Neural progenitor cell (in vitro differentiated cells): Measurements from ENCODE around the gene RECK. TPM values are rescaled to one million over a fixed set of nuclear protein-coding genes. Genes with fewer than 3 reads are reported as not detected.
"Not testable (repeated sequence)": the region's sequence is repeated elsewhere in the genome, so short reads cannot be mapped to it uniquely, and the experiment has no call there.

Experiments
- DNase-seq: peaks from one replicate; pipeline ENCODE4 v3.0.0-alpha.2; 2016; ENCODE audit warnings: low spot score
- H2AFZ ChIP-seq: fragments of 200-600 bp; sonication (generic); replicated peaks from 2 replicates; pipeline ENCODE4 v1.6.1; 2016; ENCODE audit warnings: antibody characterized with exemption
- H3F3A ChIP-seq: fragments of 200-600 bp; sonication (generic); 2 replicates; pipeline ENCODE4 v1.6.1; 2016; ENCODE audit warnings: antibody characterized with exemption, low read depth
- H3K27ac ChIP-seq: fragments of 200-600 bp; sonication (generic); 2 replicates; pipeline ENCODE4 v1.5.1; 2016; ENCODE audit warnings: mild to moderate bottlenecking
- H3K27me3 ChIP-seq: fragments of 200-600 bp; sonication (generic); 2 replicates; pipeline ENCODE4 v1.6.1; 2016; ENCODE audit warnings: mild to moderate bottlenecking, moderate library complexity
- H3K36me3 ChIP-seq: fragments of 200-600 bp; sonication (generic); 2 replicates; pipeline ENCODE4 v1.5.1; 2016
- H3K4me1 ChIP-seq: fragments of 200-600 bp; sonication (generic); 2 replicates; pipeline ENCODE4 v1.6.1; 2016; ENCODE audit warnings: mixed run types
- H3K4me2 ChIP-seq: fragments of 200-600 bp; sonication (generic); 2 replicates; pipeline ENCODE4 v1.6.1; 2016
- H3K4me3 ChIP-seq: fragments of 200-600 bp; sonication (generic); 2 replicates; pipeline ENCODE4 v1.5.1; 2016
- H3K79me2 ChIP-seq: fragments of 200-600 bp; sonication (generic); 2 replicates; pipeline ENCODE4 v1.6.1; 2016; ENCODE audit warnings: low read depth
- H3K9ac ChIP-seq: fragments of 200-600 bp; sonication (generic); 2 replicates; pipeline ENCODE4 v1.6.1; 2016
- H3K9me3 ChIP-seq: fragments of 200-600 bp; sonication (generic); 2 replicates; pipeline ENCODE4 v1.5.1; 2016; ENCODE audit warnings: low read depth
- H4K20me1 ChIP-seq: fragments of 200-600 bp; sonication (generic); 2 replicates; pipeline ENCODE4 v1.6.1; 2016; ENCODE audit warnings: low read depth
- H3K27ac Mint-ChIP-seq: 3 replicates; pipeline ENCODE4 v1.8.0; 2021; ENCODE audit warnings: mixed read lengths
- H3K27me3 Mint-ChIP-seq: 2 replicates; pipeline ENCODE4 v1.8.0; 2022; ENCODE audit warnings: low read depth, mild to moderate bottlenecking, inconsistent platforms, moderate library complexity, mixed read lengths; ENCODE audit not compliant: insufficient read depth
- H3K36me3 Mint-ChIP-seq: 3 replicates; pipeline ENCODE4 v1.8.0; 2021; ENCODE audit warnings: mixed read lengths
- H3K4me1 Mint-ChIP-seq: 3 replicates; pipeline ENCODE4 v1.8.0; 2021; ENCODE audit warnings: mixed read lengths
- H3K4me3 Mint-ChIP-seq: 3 replicates; pipeline ENCODE4 v1.8.0; 2021; ENCODE audit warnings: mild to moderate bottlenecking, moderate library complexity, mixed read lengths
- H3K9me3 Mint-ChIP-seq: 3 replicates; pipeline ENCODE4 v1.8.0; 2020; ENCODE audit warnings: mixed read lengths
- CTCF ChIP-seq: fragments of 200-600 bp; sonication (generic); IDR thresholded peaks from 2 replicates; pipeline ENCODE4 v1.5.1; 2017; ENCODE audit warnings: antibody characterized with exemption, mild to moderate bottlenecking
- EZH2 ChIP-seq: fragments of 200-600 bp; sonication (generic); IDR thresholded peaks from 2 replicates; pipeline ENCODE4 v1.6.1; 2017; ENCODE audit warnings: antibody characterized with exemption, mild to moderate bottlenecking, moderate library complexity
- EZH2phosphoT487 ChIP-seq: fragments of 200-600 bp; sonication (generic); IDR thresholded peaks from 2 replicates; pipeline ENCODE4 v1.6.1; 2017; ENCODE audit warnings: antibody characterized with exemption
- total RNA-seq: library from RNA; depleted of rRNA; stranded (reverse); fragments of >200 nt; gene quantifications from 2 replicates; pipeline ENCODE4 v1.2.3, GENCODE V29; 2015; ENCODE audit warnings: low replicate concordance

Gene RECK
- total RNA-seq, 1 donor from 2014 or later = 11.0 TPM

- peaks cover 4% of the 10 kb centered on the region for H3K36me3 Mint-ChIP-seq
- no peak for DNase-seq
- no peak overlapping the region for H3K4me3 Mint-ChIP-seq
- Histone ChIP-seq H3K4me1 (peaks cover 13% of the 10 kb centered on the region), H2AFZ (no peak overlapping the region), H3K9me3 (no peaks in the 10 kb centered on the region), H3K79me2 (no peaks in the 10 kb centered on the region), H3F3A (peaks cover 16% of the 10 kb centered on the region), H3K27ac (no peak overlapping the region), H4K20me1 (no peaks in the 10 kb centered on the region), H3K36me3 (no peaks in the 10 kb centered on the region), H3K4me3 (no peak overlapping the region), H3K9ac (no peak overlapping the region), H3K27me3 (no peaks in the 10 kb centered on the region), H3K4me2 (no peak overlapping the region)
- no peak overlapping the region for H3K27ac Mint-ChIP-seq
- peaks cover 2% of the 10 kb centered on the region for H3K27me3 Mint-ChIP-seq
- peaks cover 42% of the 10 kb centered on the region for H3K4me1 Mint-ChIP-seq
- peaks cover 16% of the 10 kb centered on the region for H3K9me3 Mint-ChIP-seq
- TF ChIP-seq EZH2 (no peak), EZH2phosphoT487 (no peak), CTCF (no peak)
Observed at GRCh38 chr9:36158122-36158521, 121.4 kb downstream of the RECK start.

GRCh38 chr9:36158917-36159316, 122.2 kb downstream of the RECK start:
- Histone ChIP-seq H3K27ac (no peak overlapping the region), H3K36me3 (no peaks in the 10 kb centered on the region), H3K9me3 (no peaks in the 10 kb centered on the region), H3K4me1 (peaks cover 20% of the 10 kb centered on the region), H2AFZ (no peak overlapping the region), H3F3A (peaks cover 24% of the 10 kb centered on the region), H3K4me3 (no peak overlapping the region), H3K27me3 (no peaks in the 10 kb centered on the region), H3K9ac (no peak overlapping the region), H3K4me2 (no peak overlapping the region), H4K20me1 (no peaks in the 10 kb centered on the region), H3K79me2 (no peaks in the 10 kb centered on the region)
- Mint-ChIP-seq H3K27ac (no peak overlapping the region), H3K4me3 (no peak overlapping the region), H3K36me3 (peaks cover 6% of the 10 kb centered on the region), H3K9me3 (peaks cover 16% of the 10 kb centered on the region), H3K27me3 (peaks cover 7% of the 10 kb centered on the region), H3K4me1 (peaks cover 44% of the 10 kb centered on the region)
- no peak for DNase-seq
- TF ChIP-seq EZH2 = no peak

DNA sequence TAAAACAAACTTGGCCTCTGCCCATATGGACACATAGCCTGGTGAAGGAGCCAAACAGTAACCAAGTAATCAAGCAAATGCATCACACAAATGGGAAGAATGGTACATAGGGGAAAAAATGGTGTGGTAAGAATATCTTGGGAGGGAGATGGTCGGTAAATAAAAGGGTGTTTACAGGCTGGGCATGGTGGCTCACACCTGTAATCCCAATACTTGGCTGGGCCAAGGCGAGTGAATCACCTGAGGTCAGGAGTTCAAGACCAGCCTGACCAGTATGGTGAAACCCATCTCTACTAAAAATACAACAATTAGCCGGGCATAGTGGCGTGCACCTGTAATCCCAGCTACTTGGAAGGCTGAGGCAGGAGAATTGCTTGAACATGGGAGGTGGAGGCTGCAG, 122.8 kb downstream of the RECK start:
- not testable (repeated sequence) for H3K4me2 ChIP-seq

GRCh38 chr9:36160126-36160525, 123.4 kb downstream of the RECK start:
- peaks cover 26% of the 10 kb centered on the region for H3F3A ChIP-seq
- not testable (repeated sequence) for H2AFZ ChIP-seq, H3K27ac ChIP-seq, H3K9ac ChIP-seq, H3K4me3 ChIP-seq, H3K4me2 ChIP-seq, H4K20me1 ChIP-seq, H3K9me3 ChIP-seq, H3K27me3 Mint-ChIP-seq, H3K36me3 ChIP-seq, H3K4me3 Mint-ChIP-seq, H3K27me3 ChIP-seq, DNase-seq, H3K79me2 ChIP-seq, H3K36me3 Mint-ChIP-seq
- H3K27ac Mint-ChIP-seq = peak overlapping the region; percentile 11
- H3K4me1 ChIP-seq = peaks cover 20% of the 10 kb centered on the region
- peaks cover 16% of the 10 kb centered on the region for H3K9me3 Mint-ChIP-seq
- H3K4me1 Mint-ChIP-seq = peaks cover 36% of the 10 kb centered on the region

More for the DNA sequence above, 122.8 kb downstream of the RECK start:
- H2AFZ ChIP-seq, H4K20me1 ChIP-seq, H3K4me3 Mint-ChIP-seq, H3K27me3 Mint-ChIP-seq, H3K36me3 ChIP-seq, H3K27ac ChIP-seq, H3K27ac Mint-ChIP-seq, DNase-seq, H3K4me3 ChIP-seq, H3K27me3 ChIP-seq, H3K36me3 Mint-ChIP-seq, H3K9ac ChIP-seq, H3K79me2 ChIP-seq, H3K9me3 ChIP-seq: not testable (repeated sequence)
- peaks cover 20% of the 10 kb centered on the region for H3K4me1 ChIP-seq
- H3F3A ChIP-seq = peaks cover 25% of the 10 kb centered on the region
- H3K4me1 Mint-ChIP-seq = peaks cover 41% of the 10 kb centered on the region
- H3K9me3 Mint-ChIP-seq = peaks cover 16% of the 10 kb centered on the region

DNA sequence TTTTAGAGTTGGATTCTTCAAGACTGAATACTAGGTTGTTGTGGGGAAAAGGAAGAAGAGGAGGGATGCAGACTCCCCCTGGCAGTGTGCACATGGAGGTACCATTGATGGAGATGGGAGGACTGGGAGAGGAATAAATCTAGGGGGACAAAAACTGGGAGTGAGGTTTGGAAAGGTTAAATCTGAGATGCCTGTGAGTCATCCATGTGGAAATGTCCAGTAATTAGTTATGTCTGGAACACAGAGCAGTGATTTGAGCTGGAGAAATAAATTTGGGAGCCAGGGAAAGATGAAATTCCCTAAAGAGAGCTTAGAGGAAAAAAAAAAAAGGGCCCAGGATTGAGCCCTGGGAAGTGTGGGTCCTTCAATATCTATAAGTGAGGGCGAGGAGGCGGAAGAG, 124.5 kb downstream of the RECK start:
- Histone ChIP-seq H3K27ac (no peak overlapping the region), H3K4me3 (no peak overlapping the region), H3K36me3 (no peaks in the 10 kb centered on the region), H3K9me3 (no peaks in the 10 kb centered on the region), H3F3A (peaks cover 30% of the 10 kb centered on the region), H3K9ac (no peak overlapping the region), H3K4me1 (peaks cover 20% of the 10 kb centered on the region), H2AFZ (no peak overlapping the region), H4K20me1 (no peaks in the 10 kb centered on the region), H3K79me2 (no peaks in the 10 kb centered on the region), H3K4me2 (no peak overlapping the region), H3K27me3 (no peaks in the 10 kb centered on the region)
- peaks cover 7% of the 10 kb centered on the region for H3K36me3 Mint-ChIP-seq
- H3K9me3 Mint-ChIP-seq = peaks cover 16% of the 10 kb centered on the region
- TF ChIP-seq EZH2 (no peak), EZH2phosphoT487 (no peak), CTCF (no peak)
- H3K4me1 Mint-ChIP-seq = peaks cover 35% of the 10 kb centered on the region
- no peak overlapping the region for H3K4me3 Mint-ChIP-seq
- peaks cover 13% of the 10 kb centered on the region for H3K27me3 Mint-ChIP-seq
- peak overlapping the region; percentile 1 for H3K27ac Mint-ChIP-seq
- DNase-seq = no peak
